Measurements from ENCODE around the gene LINGO1. TPM values are rescaled to one million over a fixed set of nuclear protein-coding genes. Genes with fewer than 3 reads are reported as not detected.

Gene LINGO1
- total RNA-seq, 2 donors from 2014 or later, result not detected

GRCh38 chr15:77620960-77621647 is 11.6 kb downstream of the LINGO1 start:
- ATAC-seq (replicated peaks), result no peak
- H3K9me3 Mint-ChIP-seq, result no peaks in the 10 kb centered on the region
- H3K36me3 Mint-ChIP-seq (ENCODE audit: low read depth), result no peaks in the 10 kb centered on the region
- peaks cover 9% of the 10 kb centered on the region for H3K27me3 Mint-ChIP-seq
- H3K4me1 Mint-ChIP-seq, result no peaks in the 10 kb centered on the region
- H3K4me3 Mint-ChIP-seq, result no peak overlapping the region
- H3K27ac Mint-ChIP-seq, result no peak overlapping the region

GRCh38 chr15:77620297-77620696 is 12.4 kb downstream of the LINGO1 start:
- Mint-ChIP-seq H3K4me1 (no peaks in the 10 kb centered on the region), H3K27ac (no peak overlapping the region), H3K27me3 (peaks cover 9% of the 10 kb centered on the region), H3K4me3 (no peak overlapping the region), H3K36me3 (ENCODE audit: low read depth) (no peaks in the 10 kb centered on the region), H3K9me3 (no peaks in the 10 kb centered on the region)
- no peak for ATAC-seq (replicated peaks)

- peaks cover 9% of the 10 kb centered on the region for H3K27me3 Mint-ChIP-seq
- H3K27ac Mint-ChIP-seq, result no peak overlapping the region
- H3K4me3 Mint-ChIP-seq, result no peak overlapping the region
- H3K36me3 Mint-ChIP-seq (ENCODE audit: low read depth), result no peaks in the 10 kb centered on the region
- H3K9me3 Mint-ChIP-seq, result no peaks in the 10 kb centered on the region
- H3K4me1 Mint-ChIP-seq, result no peaks in the 10 kb centered on the region
- ATAC-seq (replicated peaks), result no peak
Measured at GRCh38 chr15:77619883-77620282, 12.8 kb downstream of the LINGO1 start.

- Mint-ChIP-seq H3K36me3 (ENCODE audit: low read depth) (no peaks in the 10 kb centered on the region), H3K27ac (no peak overlapping the region), H3K4me1 (no peaks in the 10 kb centered on the region), H3K4me3 (no peak overlapping the region), H3K9me3 (no peaks in the 10 kb centered on the region), H3K27me3 (peaks cover 4% of the 10 kb centered on the region)
- no peak for ATAC-seq (replicated peaks)
Measured at GRCh38 chr15:77617476-77618230, 15.1 kb downstream of the LINGO1 start.

- Mint-ChIP-seq H3K4me3 (no peak overlapping the region), H3K27me3 (peaks cover 4% of the 10 kb centered on the region), H3K27ac (no peak overlapping the region), H3K36me3 (ENCODE audit: low read depth) (no peaks in the 10 kb centered on the region), H3K9me3 (no peaks in the 10 kb centered on the region), H3K4me1 (no peaks in the 10 kb centered on the region)
- no peak for ATAC-seq (replicated peaks)
Measured at GRCh38 chr15:77616072-77616471, 16.6 kb downstream of the LINGO1 start.

- Mint-ChIP-seq H3K4me3 (no peak overlapping the region), H3K4me1 (no peaks in the 10 kb centered on the region)
Measured at GRCh38 chr15:77615472-77615871, 17.2 kb downstream of the LINGO1 start.

GRCh38 chr15:77614251-77614806 is 18.4 kb downstream of the LINGO1 start:
- Mint-ChIP-seq H3K36me3 (ENCODE audit: low read depth) (no peaks in the 10 kb centered on the region), H3K4me3 (no peak overlapping the region), H3K27ac (no peak overlapping the region), H3K9me3 (no peaks in the 10 kb centered on the region), H3K27me3 (peaks cover 8% of the 10 kb centered on the region), H3K4me1 (no peaks in the 10 kb centered on the region)
- no peak for ATAC-seq (replicated peaks)

More at GRCh38 chr15:77615472-77615871, 17.2 kb downstream of the LINGO1 start:
- Mint-ChIP-seq H3K9me3 (no peaks in the 10 kb centered on the region), H3K36me3 (ENCODE audit: low read depth) (no peaks in the 10 kb centered on the region), H3K27ac (no peak overlapping the region), H3K27me3 (peaks cover 4% of the 10 kb centered on the region)
- ATAC-seq (replicated peaks), result no peak

GRCh38 chr15:77613814-77614213 is 18.9 kb downstream of the LINGO1 start:
- H3K27me3 Mint-ChIP-seq, result peaks cover 8% of the 10 kb centered on the region
- no peak overlapping the region for H3K27ac Mint-ChIP-seq
- no peaks in the 10 kb centered on the region for H3K36me3 Mint-ChIP-seq (ENCODE audit: low read depth)
- no peaks in the 10 kb centered on the region for H3K9me3 Mint-ChIP-seq
- H3K4me1 Mint-ChIP-seq, result no peaks in the 10 kb centered on the region
- H3K4me3 Mint-ChIP-seq, result no peak overlapping the region
- no peak for ATAC-seq (replicated peaks)

GRCh38 chr15:77612958-77613601 is 19.6 kb downstream of the LINGO1 start:
- no peak overlapping the region for H3K27ac Mint-ChIP-seq
- no peaks in the 10 kb centered on the region for H3K36me3 Mint-ChIP-seq (ENCODE audit: low read depth)
- H3K4me3 Mint-ChIP-seq, result no peak overlapping the region
- no peak for ATAC-seq (replicated peaks)
- H3K4me1 Mint-ChIP-seq, result no peaks in the 10 kb centered on the region
- no peaks in the 10 kb centered on the region for H3K9me3 Mint-ChIP-seq
- peaks cover 8% of the 10 kb centered on the region for H3K27me3 Mint-ChIP-seq

GRCh38 chr15:77611767-77612166 is 20.9 kb downstream of the LINGO1 start:
- Mint-ChIP-seq H3K27me3 (peaks cover 8% of the 10 kb centered on the region), H3K36me3 (ENCODE audit: low read depth) (no peaks in the 10 kb centered on the region), H3K4me1 (no peaks in the 10 kb centered on the region), H3K9me3 (no peaks in the 10 kb centered on the region), H3K4me3 (no peak overlapping the region), H3K27ac (no peak overlapping the region)
- no peak for ATAC-seq (replicated peaks)

GRCh38 chr15:77610731-77611130 is 22.0 kb downstream of the LINGO1 start:
- Mint-ChIP-seq H3K36me3 (ENCODE audit: low read depth) (no peaks in the 10 kb centered on the region), H3K4me3 (no peak overlapping the region), H3K4me1 (no peaks in the 10 kb centered on the region), H3K9me3 (no peaks in the 10 kb centered on the region), H3K27ac (no peak overlapping the region), H3K27me3 (peaks cover 6% of the 10 kb centered on the region)
- no peak for ATAC-seq (replicated peaks)

GRCh38 chr15:77609558-77609957 is 23.2 kb downstream of the LINGO1 start:
- Mint-ChIP-seq H3K9me3 (no peaks in the 10 kb centered on the region), H3K4me1 (no peaks in the 10 kb centered on the region), H3K4me3 (no peak overlapping the region), H3K36me3 (ENCODE audit: low read depth) (no peaks in the 10 kb centered on the region), H3K27me3 (peaks cover 13% of the 10 kb centered on the region), H3K27ac (no peak overlapping the region)
- no peak for ATAC-seq (replicated peaks)

GRCh38 chr15:77608774-77609173 is 23.9 kb downstream of the LINGO1 start:
- Mint-ChIP-seq H3K4me3 (no peak overlapping the region), H3K9me3 (no peaks in the 10 kb centered on the region)
- no peak for ATAC-seq (replicated peaks)

GRCh38 chr15:77607894-77608261 is 24.8 kb downstream of the LINGO1 start:
- H3K36me3 Mint-ChIP-seq (ENCODE audit: low read depth), result no peaks in the 10 kb centered on the region
- no peak overlapping the region for H3K27ac Mint-ChIP-seq
- no peak for ATAC-seq (replicated peaks)
- no peaks in the 10 kb centered on the region for H3K4me1 Mint-ChIP-seq
- no peak overlapping the region for H3K4me3 Mint-ChIP-seq
- peaks cover 13% of the 10 kb centered on the region for H3K27me3 Mint-ChIP-seq
- H3K9me3 Mint-ChIP-seq, result no peaks in the 10 kb centered on the region

More at GRCh38 chr15:77608774-77609173, 23.9 kb downstream of the LINGO1 start:
- no peak overlapping the region for H3K27ac Mint-ChIP-seq
- H3K36me3 Mint-ChIP-seq (ENCODE audit: low read depth), result no peaks in the 10 kb centered on the region
- H3K4me1 Mint-ChIP-seq, result no peaks in the 10 kb centered on the region
- peaks cover 13% of the 10 kb centered on the region for H3K27me3 Mint-ChIP-seq

Data from activated T-helper 17 cell treated with anti-CD3 and anti-CD28 coated beads, Interleukin-2, amount 50 U/mL, for 72 hours (primary cell).